Fibroblast of the aortic adventitia (primary cell): ENCODE results near the gene PDE6G. TPM values are rescaled to one million over a fixed set of nuclear protein-coding genes. Genes with fewer than 3 reads are reported as not detected.

Source experiments
- DNase-seq: peaks from one replicate; pipeline ENCODE4 v3.0.0-alpha.2; 2010; ENCODE audit warnings: low read depth
- H3K4me3 ChIP-seq: 2 replicates; pipeline ENCODE4 v1.5.1; 2011; ENCODE audit warnings: low read depth, mild to moderate bottlenecking, control low read depth, low read length, moderate library complexity
- CTCF ChIP-seq: IDR thresholded peaks from 2 replicates; pipeline ENCODE4 v1.5.1; 2011; ENCODE audit warnings: mild to moderate bottlenecking, low read length, control low read depth, inconsistent platforms; ENCODE audit not compliant: insufficient read depth
- total RNA-seq: library from RNA; depleted of rRNA; stranded (reverse); fragments of >200 nt; gene quantifications from 2 replicates; pipeline ENCODE4 v1.2.3, GENCODE V29; 2012; ENCODE audit warnings: low replicate concordance

The PDE6G gene
- total RNA-seq, 1 donor = 0.63 TPM

- H3K4me3 ChIP-seq = no peak overlapping the region
- no peak for DNase-seq
- TF ChIP-seq CTCF = no peak
These were observed 37.3 kb upstream of the PDE6G start for GRCh38 chr17:81693509-81694210.

- TF ChIP-seq CTCF = no peak
These were observed 35.3 kb upstream of the PDE6G start for GRCh38 chr17:81691608-81692007.

GRCh38 chr17:81691196-81691595 is 34.9 kb upstream of the PDE6G start:
- TF ChIP-seq CTCF = no peak
- no peak for DNase-seq
- no peak overlapping the region for H3K4me3 ChIP-seq

More at GRCh38 chr17:81691608-81692007, 35.3 kb upstream of the PDE6G start:
- H3K4me3 ChIP-seq = no peak overlapping the region
- DNase-seq = no peak

GRCh38 chr17:81690549-81690948 is 34.2 kb upstream of the PDE6G start:
- DNase-seq = no peak
- no peak for TF ChIP-seq CTCF
- no peak overlapping the region for H3K4me3 ChIP-seq

GRCh38 chr17:81690066-81690465 is 33.7 kb upstream of the PDE6G start:
- TF ChIP-seq CTCF = no peak
- no peak overlapping the region for H3K4me3 ChIP-seq
- no peak for DNase-seq

- TF ChIP-seq CTCF = no peak
- no peak for DNase-seq
- no peak overlapping the region for H3K4me3 ChIP-seq
These were observed 32.3 kb upstream of the PDE6G start for GRCh38 chr17:81688616-81689015.
